Large intestine (tissue), 3 donors: ENCODE measurements around the gene CHST2. TPM values are rescaled to one million over a fixed set of nuclear protein-coding genes. Genes with fewer than 3 reads are reported as not detected.
"Not testable (repeated sequence)": the region's sequence is repeated elsewhere in the genome, so short reads cannot be mapped to it uniquely, and the experiment has no call there.

ENCODE experiments used
- DNase-seq, 2 donors: peaks; one replicate each; pipeline versions ENCODE4 v3.0.0 to v3.0.0-alpha.2; 2013
- H3K27ac ChIP-seq: one replicate; pipeline ENCODE4 v1.5.1; 2013; ENCODE audit warnings: low read length
- H3K27me3 ChIP-seq: 2 replicates; pipeline ENCODE4 v1.6.1; 2013; ENCODE audit warnings: low read length; ENCODE audit not compliant: control insufficient read depth, insufficient read depth
- H3K36me3 ChIP-seq: 2 replicates; pipeline ENCODE4 v1.6.1; 2013; ENCODE audit warnings: low read length; ENCODE audit not compliant: control insufficient read depth, insufficient read depth
- H3K4me1 ChIP-seq: one replicate; pipeline ENCODE4 v1.6.1; 2013; ENCODE audit warnings: low read length; ENCODE audit not compliant: control insufficient read depth, insufficient read depth
- H3K4me3 ChIP-seq: one replicate; pipeline ENCODE4 v1.5.1; 2013; ENCODE audit warnings: low read length
- H3K9me3 ChIP-seq: one replicate; pipeline ENCODE4 v1.6.1; 2013; ENCODE audit warnings: mild to moderate bottlenecking, low read depth, low read length, moderate library complexity; ENCODE audit not compliant: control insufficient read depth
- WGBS: methylation state at CpG from one replicate; pipeline ENCODE4 v1.1.5; 2013; ENCODE audit warnings: low lambda C conversion rate; ENCODE audit not compliant: insufficient coverage; 5-methylcytosine and 5-hydroxymethylcytosine counted together
- polyA plus RNA-seq: library from polyadenylated mRNA; unstranded; fragments of 120-200 nt; gene quantifications from one replicate; pipeline ENCODE4 v1.2.1, GENCODE V29; 2013

Gene CHST2
- polyA plus RNA-seq, 1 donor, result 5.0 TPM

DNA sequence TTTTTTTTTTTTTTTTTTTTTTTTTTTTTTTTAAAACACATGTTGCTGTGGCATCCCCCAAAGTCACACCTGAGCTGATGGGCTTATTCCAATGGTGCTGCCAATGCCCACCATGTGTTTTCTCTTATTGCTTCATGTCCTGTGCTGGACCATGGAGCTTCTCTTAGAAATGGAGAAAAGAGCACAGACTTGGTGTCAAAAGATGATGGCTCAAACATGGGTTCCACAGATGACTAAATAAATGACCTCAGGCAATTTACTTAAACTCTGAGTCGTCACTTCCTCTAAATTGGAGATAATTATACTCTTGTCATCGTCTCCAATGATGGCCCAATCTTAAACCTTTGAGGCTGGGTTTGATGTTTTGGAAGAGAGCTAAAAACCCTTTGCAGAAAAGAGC is 28.1 kb downstream of the CHST2 start:
- WGBS, result no CpG with 5 or more reads among the region's 2 CpGs
- Histone ChIP-seq H3K4me3 (no peak overlapping the region), H3K27me3 (no peaks in the 10 kb centered on the region), H3K36me3 (no peaks in the 10 kb centered on the region), H3K4me1 (no peaks in the 10 kb centered on the region), H3K27ac (no peak overlapping the region), H3K9me3 (no peaks in the 10 kb centered on the region)
- no peak for DNase-seq

DNA sequence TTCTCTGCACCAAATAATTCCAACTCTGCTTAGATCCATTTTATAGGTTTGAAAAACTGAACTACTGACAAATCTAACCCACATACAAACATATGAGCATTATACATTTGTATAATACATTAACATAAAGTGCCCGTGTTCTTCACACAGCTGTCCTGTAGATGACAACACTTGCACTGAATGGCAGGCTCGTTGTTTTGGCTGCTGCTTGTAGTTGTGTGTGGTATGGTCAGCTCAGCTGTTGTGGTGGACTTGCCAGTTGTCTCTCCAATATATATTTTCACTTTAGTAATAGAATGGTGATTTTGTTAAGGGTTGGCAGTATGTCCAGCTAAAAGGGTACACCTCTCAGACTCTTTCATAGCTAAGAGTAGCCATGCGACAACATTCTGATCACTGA is 30.5 kb downstream of the CHST2 start:
- Histone ChIP-seq H3K4me3 (no peak overlapping the region), H3K27me3 (no peaks in the 10 kb centered on the region), H3K27ac (no peak overlapping the region), H3K4me1 (no peaks in the 10 kb centered on the region), H3K36me3 (no peaks in the 10 kb centered on the region), H3K9me3 (no peaks in the 10 kb centered on the region)
- no peak for DNase-seq
- 100% methylated on average over 1 of the region's 3 CpGs for WGBS

DNA sequence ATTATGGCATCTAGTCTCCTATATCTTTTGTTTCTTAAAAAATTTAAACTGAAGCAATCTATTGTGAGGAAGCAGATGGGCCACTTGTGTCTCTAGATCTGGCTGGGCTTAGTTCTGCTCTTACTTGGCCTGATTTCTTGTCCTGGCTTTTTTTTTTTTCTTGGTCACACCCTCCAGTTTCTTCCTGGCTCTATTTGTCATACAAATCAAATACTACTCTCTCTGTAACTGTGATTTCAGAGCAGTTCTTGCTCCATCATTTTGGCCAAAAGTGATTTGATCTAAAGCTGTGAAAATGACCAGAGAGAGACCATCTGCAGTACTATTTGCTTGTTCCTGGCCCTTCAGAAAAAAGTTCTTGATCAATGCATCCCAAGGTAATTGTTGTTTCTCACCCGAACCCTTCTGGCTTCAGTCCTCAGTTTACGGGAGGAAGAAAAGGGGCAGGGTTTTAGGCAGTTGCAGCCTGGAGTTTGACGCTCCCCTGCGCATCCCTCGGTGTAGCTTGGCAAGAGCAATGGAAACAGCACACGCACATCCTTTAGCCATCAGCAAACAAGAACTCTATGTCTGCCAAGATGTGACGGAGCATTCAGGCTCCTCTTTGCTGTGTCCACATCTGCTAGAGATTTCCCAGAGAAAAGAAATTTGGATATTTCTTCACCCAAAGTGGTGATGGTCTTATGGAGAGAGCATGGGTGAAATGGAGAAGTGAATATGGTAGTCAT is 31.6 kb downstream of the CHST2 start:
- Histone ChIP-seq H3K36me3 (no peaks in the 10 kb centered on the region), H3K27ac (no peak overlapping the region), H3K4me1 (no peaks in the 10 kb centered on the region), H3K4me3 (no peak overlapping the region), H3K9me3 (no peaks in the 10 kb centered on the region), H3K27me3 (no peaks in the 10 kb centered on the region)
- WGBS, result no CpG with 5 or more reads among the region's 7 CpGs
- peak; percentile 22 to 37 for DNase-seq

DNA sequence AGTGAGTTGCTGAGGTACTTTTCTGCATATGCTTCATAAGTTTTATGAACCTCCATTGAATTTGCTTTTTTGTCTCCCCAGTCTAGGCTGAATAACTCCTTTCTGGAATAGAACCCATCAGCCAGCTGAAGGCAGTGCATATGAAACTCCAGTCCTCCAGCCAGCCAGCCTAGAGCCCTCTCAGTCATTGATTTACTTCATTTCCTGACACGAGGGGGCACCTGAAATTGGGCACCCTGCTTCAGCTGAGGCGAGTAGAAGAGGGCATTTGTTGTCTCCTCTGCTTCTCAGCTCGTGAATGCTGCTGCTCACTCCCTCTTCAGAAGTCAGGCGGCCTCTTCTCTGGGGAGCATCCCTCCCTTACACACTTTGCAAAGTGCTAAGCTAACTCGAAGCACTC is 32.5 kb downstream of the CHST2 start:
- H3K27me3 ChIP-seq, result no peaks in the 10 kb centered on the region
- no peaks in the 10 kb centered on the region for H3K36me3 ChIP-seq
- no peaks in the 10 kb centered on the region for H3K9me3 ChIP-seq
- DNase-seq, result no peak
- no peak overlapping the region for H3K27ac ChIP-seq
- WGBS, result no CpG with 5 or more reads among the region's 5 CpGs
- no peak overlapping the region for H3K4me3 ChIP-seq
- no peaks in the 10 kb centered on the region for H3K4me1 ChIP-seq

DNA sequence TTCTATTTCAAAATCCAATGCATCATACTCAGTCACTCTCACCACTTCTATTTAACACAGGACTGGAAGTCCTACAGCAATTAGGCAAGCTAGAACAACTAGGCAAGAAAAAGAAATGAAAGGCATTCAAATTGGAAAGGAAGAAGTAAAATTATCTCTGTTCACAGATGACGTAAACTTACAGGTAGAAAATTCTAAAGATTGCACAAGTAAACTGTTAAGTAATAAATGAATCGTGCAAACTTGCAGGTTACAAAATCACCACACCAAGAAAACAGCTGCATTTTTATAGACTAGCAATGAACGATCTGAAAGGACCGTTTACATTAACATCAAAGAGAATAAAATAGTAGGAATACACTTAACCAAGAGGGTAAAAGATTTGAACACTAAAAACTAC is 36.2 kb downstream of the CHST2 start:
- no peak overlapping the region for H3K4me3 ChIP-seq
- H3K27ac ChIP-seq, result no peak overlapping the region
- WGBS, result 79% methylated on average over 4 of the region's 4 CpGs
- no peak for DNase-seq
- H3K27me3 ChIP-seq, result no peaks in the 10 kb centered on the region
- no peaks in the 10 kb centered on the region for H3K9me3 ChIP-seq
- H3K36me3 ChIP-seq, result no peaks in the 10 kb centered on the region
- no peaks in the 10 kb centered on the region for H3K4me1 ChIP-seq

DNA sequence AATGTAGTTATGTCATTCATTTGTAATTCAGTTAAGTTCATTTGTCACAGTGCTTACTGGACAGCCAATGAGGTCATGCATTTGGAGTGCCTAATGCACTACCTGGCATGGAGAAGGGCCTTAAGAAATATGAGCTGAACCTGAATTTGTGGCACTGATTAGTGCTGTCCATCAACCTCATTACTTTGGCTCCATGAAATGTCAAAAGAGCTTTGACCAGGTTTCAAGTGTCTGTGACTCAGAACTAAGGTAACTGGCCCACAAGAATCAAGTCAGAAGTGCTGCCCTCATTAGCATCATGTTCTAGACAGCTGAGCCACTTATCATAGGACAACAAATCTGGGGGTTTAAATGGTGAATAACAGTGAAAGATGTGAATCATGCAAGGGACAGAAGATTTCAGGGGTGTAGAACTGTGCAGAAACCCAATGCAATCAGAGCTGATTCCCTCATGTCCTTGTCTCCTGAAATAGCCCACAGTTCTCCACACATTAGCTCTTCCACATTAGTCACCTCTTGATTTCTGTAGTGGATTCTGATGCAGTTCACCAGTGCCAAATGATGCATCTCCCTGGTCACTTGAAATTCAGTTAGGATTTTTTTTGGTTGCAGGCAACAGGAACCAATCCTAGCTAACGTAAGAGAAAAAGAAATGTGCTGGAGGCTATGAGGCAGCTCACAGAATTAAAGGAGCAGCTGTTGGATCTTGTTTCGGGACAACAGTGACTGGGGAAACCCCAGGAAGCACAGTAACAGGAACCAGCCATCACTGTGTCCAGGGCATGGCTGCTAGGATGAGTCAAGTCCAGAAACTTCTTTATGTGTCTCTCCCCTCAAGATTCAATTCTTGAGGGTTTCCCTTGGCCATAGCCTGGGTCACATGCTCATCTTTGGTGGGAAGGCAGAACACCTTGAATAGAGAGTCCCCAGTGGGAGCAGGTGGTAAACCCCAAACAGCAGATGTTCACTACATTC is 38.7 kb downstream of the CHST2 start:
- no peaks in the 10 kb centered on the region for H3K4me1 ChIP-seq
- no peaks in the 10 kb centered on the region for H3K36me3 ChIP-seq
- DNase-seq, result no peak
- no peaks in the 10 kb centered on the region for H3K27me3 ChIP-seq
- H3K27ac ChIP-seq, result no peak overlapping the region
- H3K4me3 ChIP-seq, result no peak overlapping the region
- H3K9me3 ChIP-seq, result no peaks in the 10 kb centered on the region
- no CpG with 5 or more reads among the region's 2 CpGs for WGBS

DNA sequence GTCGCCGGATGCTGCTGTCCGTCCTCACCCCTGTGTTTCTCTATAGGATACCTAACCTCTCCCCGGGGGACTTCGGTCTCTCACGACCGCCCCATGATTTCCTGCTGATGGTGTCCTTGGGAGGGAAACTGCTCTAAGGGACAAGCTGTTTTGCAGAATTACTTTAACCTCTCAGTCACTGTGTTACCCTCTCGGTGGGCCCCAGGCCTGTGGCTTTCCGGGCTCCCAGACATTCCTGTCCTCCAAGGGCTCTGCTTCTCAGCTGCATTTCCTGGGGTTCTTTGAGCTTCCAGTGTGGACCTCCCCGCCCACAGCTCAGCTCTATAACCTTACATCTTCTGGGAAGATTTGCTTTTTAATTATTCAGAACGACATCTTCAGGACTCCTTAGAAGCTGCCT is 40.9 kb downstream of the CHST2 start:
- no peak for DNase-seq
- no peaks in the 10 kb centered on the region for H3K9me3 ChIP-seq
- H3K4me1 ChIP-seq, result no peaks in the 10 kb centered on the region
- no peaks in the 10 kb centered on the region for H3K27me3 ChIP-seq
- 100% methylated on average over 1 of the region's 11 CpGs for WGBS
- H3K27ac ChIP-seq, result no peak overlapping the region
- no peaks in the 10 kb centered on the region for H3K36me3 ChIP-seq
- H3K4me3 ChIP-seq, result no peak overlapping the region

DNA sequence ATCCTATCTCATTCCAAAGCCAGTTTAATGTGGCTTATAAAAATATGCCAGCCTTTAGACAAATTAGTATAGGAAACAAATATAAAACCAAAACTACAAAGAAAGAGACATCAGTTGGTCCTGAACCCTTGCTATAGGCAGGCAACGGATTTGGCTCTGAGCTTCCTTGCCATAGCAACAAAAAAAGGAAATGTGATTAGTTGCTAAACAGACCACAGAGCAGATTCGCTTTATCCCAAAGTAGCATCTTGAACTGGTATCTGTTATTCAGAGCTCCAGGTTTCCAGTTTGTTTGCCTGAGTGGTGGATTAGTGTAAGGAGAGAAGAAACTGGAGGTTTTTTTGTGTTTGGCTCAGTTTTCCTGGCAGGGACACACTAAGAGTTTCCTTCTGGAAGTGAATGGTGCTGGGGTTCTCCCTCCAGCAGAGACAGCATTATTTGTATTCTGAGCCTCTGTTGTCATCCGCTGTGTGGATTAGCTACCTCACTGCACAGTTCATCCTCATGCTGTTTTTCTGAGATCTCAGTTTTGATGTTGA is 44.1 kb downstream of the CHST2 start:
- H3K27me3 ChIP-seq, result no peaks in the 10 kb centered on the region
- no peak overlapping the region for H3K4me3 ChIP-seq
- no peaks in the 10 kb centered on the region for H3K4me1 ChIP-seq
- no peak for DNase-seq
- H3K36me3 ChIP-seq, result no peaks in the 10 kb centered on the region
- no peak overlapping the region for H3K27ac ChIP-seq
- no peaks in the 10 kb centered on the region for H3K9me3 ChIP-seq
- no CpG with 5 or more reads among the region's 3 CpGs for WGBS

DNA sequence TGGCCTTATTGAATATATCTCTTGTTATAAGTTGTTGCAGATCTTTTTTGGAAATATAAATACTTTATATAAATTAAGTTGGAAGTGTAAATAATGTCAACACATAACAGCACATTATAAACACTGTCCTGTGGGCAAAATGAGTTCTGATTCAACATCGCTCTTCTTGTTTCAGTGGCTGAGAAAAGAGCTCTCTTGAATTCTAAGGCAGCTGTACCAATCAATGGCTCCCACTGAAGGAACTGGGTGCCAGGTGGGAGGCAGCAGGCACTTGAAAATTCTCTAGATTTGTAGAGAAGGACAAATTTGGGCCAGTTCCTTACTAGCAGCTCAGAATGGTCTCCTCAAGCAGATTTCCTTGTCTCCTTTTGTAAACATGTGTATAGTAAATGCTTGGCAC is 45.6 kb downstream of the CHST2 start:
- Histone ChIP-seq H3K4me1 (no peaks in the 10 kb centered on the region), H3K4me3 (no peak overlapping the region), H3K9me3 (no peaks in the 10 kb centered on the region), H3K27me3 (no peaks in the 10 kb centered on the region), H3K27ac (no peak overlapping the region), H3K36me3 (no peaks in the 10 kb centered on the region)
- WGBS, result no CpG with 5 or more reads among the region's 1 CpG
- DNase-seq, result no peak

DNA sequence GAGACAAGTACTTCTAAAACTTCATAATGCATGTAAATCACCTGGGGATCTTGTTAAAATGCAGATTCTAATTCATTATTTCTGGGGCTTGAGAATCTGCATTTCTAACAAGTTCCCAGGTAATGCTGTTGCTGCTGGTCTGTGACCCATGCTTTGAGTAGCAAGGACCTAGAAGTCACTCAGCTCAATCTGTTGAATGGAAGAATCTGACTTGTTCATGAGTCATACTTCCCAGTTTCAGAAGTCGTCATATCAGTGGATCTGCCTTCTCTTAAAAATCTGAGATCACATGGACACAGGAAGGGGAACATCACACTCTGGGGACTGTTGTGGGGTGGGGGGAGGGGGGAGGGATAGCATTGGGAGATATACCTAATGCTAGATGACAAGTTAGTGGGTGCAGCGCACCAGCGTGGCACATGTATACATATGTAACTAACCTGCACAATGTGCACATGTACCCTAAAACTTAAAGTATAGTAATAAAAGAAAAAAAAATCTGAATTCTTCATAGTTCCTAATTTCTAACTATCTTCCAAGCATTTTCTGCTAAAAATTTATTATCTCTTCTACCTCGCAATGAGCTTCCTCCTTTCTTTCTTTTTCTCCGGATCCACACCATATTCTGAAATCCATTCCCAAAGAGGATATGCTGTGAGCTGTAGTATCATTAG is 46.2 kb downstream of the CHST2 start:
- H3K9me3 ChIP-seq, H3K27me3 ChIP-seq, H3K36me3 ChIP-seq, H3K4me3 ChIP-seq, DNase-seq, H3K27ac ChIP-seq, H3K4me1 ChIP-seq: not testable (repeated sequence)
- WGBS, result 75% methylated on average over 2 of the region's 5 CpGs
